Liver (tissue), 9 donors: ENCODE measurements around the gene DYRK4. TPM values are rescaled to one million over a fixed set of nuclear protein-coding genes. Genes with fewer than 3 reads are reported as not detected.

Experiments used
- DNase-seq: peaks from one replicate; pipeline ENCODE4 v3.0.0-alpha.2; 2017; ENCODE audit warnings: low spot score
- H3K27ac ChIP-seq, 2 donors: one replicate each; pipeline ENCODE4 v1.7.0; 2013; ENCODE audit warnings: inconsistent platforms in 2 of 2, low read length in 2 of 2, control low read depth in 1 of 2, low read depth in 1 of 2, mild to moderate bottlenecking in 1 of 2
- H3K27me3 ChIP-seq, 4 donors: one replicate each; pipeline versions ENCODE4 v1.6.1 to v1.7.0; 2013; ENCODE audit warnings: low read length in 3 of 4, inconsistent platforms in 1 of 4, mild to moderate bottlenecking in 1 of 4, moderate library complexity in 1 of 4; ENCODE audit not compliant: control insufficient read depth in 4 of 4, insufficient read depth in 4 of 4
- H3K36me3 ChIP-seq, 4 donors: one replicate each; pipeline versions ENCODE4 v1.6.1 to v1.7.0; 2013; ENCODE audit warnings: low read length in 3 of 4, mild to moderate bottlenecking in 3 of 4, low read depth in 1 of 4, moderate library complexity in 1 of 4; ENCODE audit not compliant: control insufficient read depth in 4 of 4, insufficient read depth in 3 of 4
- H3K4me1 ChIP-seq, 4 donors: one replicate each; pipeline versions ENCODE4 v1.6.1 to v1.7.0; 2013; ENCODE audit warnings: low read length in 3 of 4, mild to moderate bottlenecking in 3 of 4, moderate library complexity in 1 of 4; ENCODE audit not compliant: control insufficient read depth in 4 of 4, insufficient read depth in 4 of 4
- H3K4me3 ChIP-seq, 3 donors: one replicate each; pipeline versions ENCODE4 v1.6.1 to v1.7.0; 2013; ENCODE audit warnings: low read length in 3 of 3, control low read depth in 1 of 3, low read depth in 1 of 3, mild to moderate bottlenecking in 1 of 3
- H3K9ac ChIP-seq, 2 donors: one replicate each; pipeline ENCODE4 v1.7.0; 2013; ENCODE audit warnings: low read length in 2 of 2, mild to moderate bottlenecking in 2 of 2, moderate library complexity in 2 of 2, control low read depth in 1 of 2, low read depth in 1 of 2
- H3K9me3 ChIP-seq, 4 donors: one replicate each; pipeline versions ENCODE4 v1.6.1 to v1.7.0; 2013; ENCODE audit warnings: low read length in 3 of 4; ENCODE audit not compliant: control insufficient read depth in 4 of 4
- EGR1 ChIP-seq, 2 donors: IDR thresholded peaks; 2 replicates each; pipeline ENCODE4 v1.6.1; 2016 to 2018; ENCODE audit warnings: antibody characterized with exemption in 2 of 2, low read depth in 2 of 2
- FOXA1 ChIP-seq: IDR thresholded peaks from 2 replicates; pipeline ENCODE4 v1.6.1; 2016; ENCODE audit warnings: antibody characterized with exemption
- FOXA2 ChIP-seq: IDR thresholded peaks from 2 replicates; pipeline ENCODE4 v1.6.1; 2016; ENCODE audit warnings: antibody characterized with exemption
- GABPA ChIP-seq, 2 donors: IDR thresholded peaks in 1 of 2; conservative IDR thresholded peaks in 1 of 2; 2 replicates each; pipeline ENCODE4 v1.6.1; 2016; ENCODE audit warnings: antibody characterized with exemption in 2 of 2, mild to moderate bottlenecking in 1 of 2, moderate library complexity in 1 of 2
- HNF4A ChIP-seq, 2 donors: conservative IDR thresholded peaks; 2 replicates each; pipeline ENCODE4 v1.6.1; 2016; ENCODE audit warnings: antibody characterized with exemption in 2 of 2, mild to moderate bottlenecking in 2 of 2
- HNF4G ChIP-seq: IDR thresholded peaks from 2 replicates; pipeline ENCODE4 v1.6.1; 2016; ENCODE audit warnings: antibody characterized with exemption
- JUND ChIP-seq, 2 donors: IDR thresholded peaks; 2 replicates each; pipeline ENCODE4 v1.6.1; 2016; ENCODE audit warnings: antibody characterized with exemption in 2 of 2
- MAX ChIP-seq: IDR thresholded peaks from 2 replicates; pipeline ENCODE4 v1.6.1; 2016; ENCODE audit warnings: antibody characterized with exemption
- NR2F2 ChIP-seq: IDR thresholded peaks from 2 replicates; pipeline ENCODE4 v1.6.1; 2016; ENCODE audit warnings: antibody characterized with exemption
- RAD21 ChIP-seq, 2 donors: IDR thresholded peaks; 2 replicates each; pipeline ENCODE4 v1.6.1; 2016; ENCODE audit warnings: antibody characterized with exemption in 2 of 2, mild to moderate bottlenecking in 2 of 2
- REST ChIP-seq: IDR thresholded peaks from 2 replicates; pipeline ENCODE4 v1.6.1; 2016; ENCODE audit warnings: antibody characterized with exemption, mild to moderate bottlenecking
- RXRA ChIP-seq, 2 donors: IDR thresholded peaks; 2 replicates each; pipeline ENCODE4 v1.6.1; 2017 to 2018; ENCODE audit warnings: antibody characterized with exemption in 2 of 2, mild to moderate bottlenecking in 1 of 2
- SP1 ChIP-seq: IDR thresholded peaks from 2 replicates; pipeline ENCODE4 v1.6.1; 2018; ENCODE audit warnings: antibody characterized with exemption, mild to moderate bottlenecking
- TAF1 ChIP-seq: conservative IDR thresholded peaks from 2 replicates; pipeline ENCODE4 v1.6.1; 2016; ENCODE audit warnings: antibody characterized with exemption, mild to moderate bottlenecking
- YY1 ChIP-seq: IDR thresholded peaks from 2 replicates; pipeline ENCODE4 v1.6.1; 2016; ENCODE audit warnings: antibody characterized with exemption, mild to moderate bottlenecking
- WGBS: extraction: QIAGEN DNeasy Blood & Tissue Kit; methylation state at CpG from one replicate; pipeline ENCODE4 v1.1.7; 2013; 5-methylcytosine and 5-hydroxymethylcytosine counted together
- polyA plus RNA-seq, 2 donors: library from polyadenylated mRNA; stranded (reverse) in 1 of 2; unstranded in 1 of 2; fragments of 200-250 nt in 1 of 2; fragments of >200 nt in 1 of 2; fragmentation: Nextera tagmentation in 1 of 2; extraction: Ambion mirVana in 1 of 2; gene quantifications; one replicate each; pipeline versions ENCODE4 v1.2.1 to v1.2.3, GENCODE V29; 2013 to 2015
- total RNA-seq, 2 donors: library from RNA; depleted of rRNA; stranded (reverse); fragments of >200 nt; gene quantifications; one replicate each; pipeline ENCODE4 v1.2.3, GENCODE V29; 2014
- TF ChIP-seq, protein P1 (sequence below): IDR thresholded peaks from 2 replicates; pipeline ENCODE4 v1.6.1; 2016; ENCODE audit warnings: antibody characterized with exemption
- TF ChIP-seq, protein P2 (sequence below): fragments of 150-350 bp; IDR thresholded peaks from 2 replicates; pipeline ENCODE4 v1.5.1; 2017; ENCODE audit warnings: improper control_type of control experiment, low read depth, low read length; ENCODE audit not compliant: missing input control
- TF ChIP-seq, protein P3 (sequence below): IDR thresholded peaks from 2 replicates; pipeline ENCODE4 v1.6.1; 2016; ENCODE audit warnings: antibody characterized with exemption
- donor health status: healthy.
- donor health status: healthy.
- donor health status: healthy.
- donor health status: healthy.
- donor health status: healthy.

The DYRK4 gene
- total and polyA plus RNA-seq, 4 donors, result 12.0 to 20.3 (median 14.4) TPM

GRCh38 chr12:4556735-4557530 lies 5.1 kb upstream of the DYRK4 start:
- no peak for DNase-seq
- Histone ChIP-seq H3K27me3 (no peaks in the 10 kb centered on the region), H3K36me3 (no peaks in the 10 kb centered on the region), H3K9ac (no peak overlapping the region), H3K4me1 (peaks cover 0 to 3% (median under 1%) of the 10 kb centered on the region in 4 donors), H3K4me3 (no peak overlapping the region), H3K27ac (no peak overlapping the region), H3K9me3 (no peaks in the 10 kb centered on the region)
- 90% methylated on average over 2 of the region's 2 CpGs for WGBS
- TF ChIP-seq JUND (IDR thresholded peaks at IDR 0.05) (no peak), SP1 (no peak), HNF4A (conservative IDR thresholded peaks at IDR 0.05) (no peak), MAX (no peak), TAF1 (no peak), HNF4G (no peak), YY1 (no peak), RAD21 (IDR thresholded peaks at IDR 0.05) (no peak), FOXA1 (no peak), NR2F2 (no peak), REST (no peak), RXRA (IDR thresholded peaks at IDR 0.05) (no peak), EGR1 (IDR thresholded peaks at IDR 0.05; ENCODE audit: low read depth in 2 of 2) (no peak), FOXA2 (no peak), GABPA (IDR thresholded peaks at IDR 0.05 in 1 of 2, conservative IDR thresholded peaks at IDR 0.05 in 1 of 2) (no peak)
- TF ChIP-seq, protein P1, sequence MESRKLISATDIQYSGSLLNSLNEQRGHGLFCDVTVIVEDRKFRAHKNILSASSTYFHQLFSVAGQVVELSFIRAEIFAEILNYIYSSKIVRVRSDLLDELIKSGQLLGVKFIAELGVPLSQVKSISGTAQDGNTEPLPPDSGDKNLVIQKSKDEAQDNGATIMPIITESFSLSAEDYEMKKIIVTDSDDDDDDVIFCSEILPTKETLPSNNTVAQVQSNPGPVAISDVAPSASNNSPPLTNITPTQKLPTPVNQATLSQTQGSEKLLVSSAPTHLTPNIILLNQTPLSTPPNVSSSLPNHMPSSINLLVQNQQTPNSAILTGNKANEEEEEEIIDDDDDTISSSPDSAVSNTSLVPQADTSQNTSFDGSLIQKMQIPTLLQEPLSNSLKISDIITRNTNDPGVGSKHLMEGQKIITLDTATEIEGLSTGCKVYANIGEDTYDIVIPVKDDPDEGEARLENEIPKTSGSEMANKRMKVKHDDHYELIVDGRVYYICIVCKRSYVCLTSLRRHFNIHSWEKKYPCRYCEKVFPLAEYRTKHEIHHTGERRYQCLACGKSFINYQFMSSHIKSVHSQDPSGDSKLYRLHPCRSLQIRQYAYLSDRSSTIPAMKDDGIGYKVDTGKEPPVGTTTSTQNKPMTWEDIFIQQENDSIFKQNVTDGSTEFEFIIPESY, result no peak
- TF ChIP-seq, protein P2, sequence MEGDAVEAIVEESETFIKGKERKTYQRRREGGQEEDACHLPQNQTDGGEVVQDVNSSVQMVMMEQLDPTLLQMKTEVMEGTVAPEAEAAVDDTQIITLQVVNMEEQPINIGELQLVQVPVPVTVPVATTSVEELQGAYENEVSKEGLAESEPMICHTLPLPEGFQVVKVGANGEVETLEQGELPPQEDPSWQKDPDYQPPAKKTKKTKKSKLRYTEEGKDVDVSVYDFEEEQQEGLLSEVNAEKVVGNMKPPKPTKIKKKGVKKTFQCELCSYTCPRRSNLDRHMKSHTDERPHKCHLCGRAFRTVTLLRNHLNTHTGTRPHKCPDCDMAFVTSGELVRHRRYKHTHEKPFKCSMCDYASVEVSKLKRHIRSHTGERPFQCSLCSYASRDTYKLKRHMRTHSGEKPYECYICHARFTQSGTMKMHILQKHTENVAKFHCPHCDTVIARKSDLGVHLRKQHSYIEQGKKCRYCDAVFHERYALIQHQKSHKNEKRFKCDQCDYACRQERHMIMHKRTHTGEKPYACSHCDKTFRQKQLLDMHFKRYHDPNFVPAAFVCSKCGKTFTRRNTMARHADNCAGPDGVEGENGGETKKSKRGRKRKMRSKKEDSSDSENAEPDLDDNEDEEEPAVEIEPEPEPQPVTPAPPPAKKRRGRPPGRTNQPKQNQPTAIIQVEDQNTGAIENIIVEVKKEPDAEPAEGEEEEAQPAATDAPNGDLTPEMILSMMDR, result no peak
- TF ChIP-seq, protein P3, sequence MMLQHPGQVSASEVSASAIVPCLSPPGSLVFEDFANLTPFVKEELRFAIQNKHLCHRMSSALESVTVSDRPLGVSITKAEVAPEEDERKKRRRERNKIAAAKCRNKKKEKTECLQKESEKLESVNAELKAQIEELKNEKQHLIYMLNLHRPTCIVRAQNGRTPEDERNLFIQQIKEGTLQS, result no peak
